ENCODE measurements around the gene FPR2.

Gene FPR2

DNA sequence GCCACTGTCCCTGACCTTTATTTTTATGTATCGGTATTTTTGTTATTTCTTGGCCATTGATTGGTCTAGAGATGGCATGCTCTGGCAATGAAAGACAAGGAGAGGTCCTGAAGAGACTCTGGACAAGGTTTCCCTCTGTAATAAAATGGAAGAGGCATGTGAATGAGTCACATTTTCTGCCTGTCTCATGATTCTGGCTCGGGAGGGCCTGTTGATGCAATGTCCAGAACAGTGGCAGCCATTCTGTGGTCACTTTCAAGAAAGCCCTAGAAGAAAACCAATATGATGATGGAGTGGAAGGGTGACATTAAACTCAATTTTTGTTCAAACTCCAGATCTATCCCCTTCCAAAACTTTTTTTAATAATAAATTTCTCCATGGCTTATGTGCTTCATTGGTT is 32.0 kb downstream of the FPR2 start:
- no peak for DNase-seq (ENCODE audit: low spot score)
- TF ChIP-seq, protein P1, sequence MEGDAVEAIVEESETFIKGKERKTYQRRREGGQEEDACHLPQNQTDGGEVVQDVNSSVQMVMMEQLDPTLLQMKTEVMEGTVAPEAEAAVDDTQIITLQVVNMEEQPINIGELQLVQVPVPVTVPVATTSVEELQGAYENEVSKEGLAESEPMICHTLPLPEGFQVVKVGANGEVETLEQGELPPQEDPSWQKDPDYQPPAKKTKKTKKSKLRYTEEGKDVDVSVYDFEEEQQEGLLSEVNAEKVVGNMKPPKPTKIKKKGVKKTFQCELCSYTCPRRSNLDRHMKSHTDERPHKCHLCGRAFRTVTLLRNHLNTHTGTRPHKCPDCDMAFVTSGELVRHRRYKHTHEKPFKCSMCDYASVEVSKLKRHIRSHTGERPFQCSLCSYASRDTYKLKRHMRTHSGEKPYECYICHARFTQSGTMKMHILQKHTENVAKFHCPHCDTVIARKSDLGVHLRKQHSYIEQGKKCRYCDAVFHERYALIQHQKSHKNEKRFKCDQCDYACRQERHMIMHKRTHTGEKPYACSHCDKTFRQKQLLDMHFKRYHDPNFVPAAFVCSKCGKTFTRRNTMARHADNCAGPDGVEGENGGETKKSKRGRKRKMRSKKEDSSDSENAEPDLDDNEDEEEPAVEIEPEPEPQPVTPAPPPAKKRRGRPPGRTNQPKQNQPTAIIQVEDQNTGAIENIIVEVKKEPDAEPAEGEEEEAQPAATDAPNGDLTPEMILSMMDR (IDR thresholded peaks at IDR 0.05; ENCODE audit: extremely low read depth, missing control alignments), result no peak

DNA sequence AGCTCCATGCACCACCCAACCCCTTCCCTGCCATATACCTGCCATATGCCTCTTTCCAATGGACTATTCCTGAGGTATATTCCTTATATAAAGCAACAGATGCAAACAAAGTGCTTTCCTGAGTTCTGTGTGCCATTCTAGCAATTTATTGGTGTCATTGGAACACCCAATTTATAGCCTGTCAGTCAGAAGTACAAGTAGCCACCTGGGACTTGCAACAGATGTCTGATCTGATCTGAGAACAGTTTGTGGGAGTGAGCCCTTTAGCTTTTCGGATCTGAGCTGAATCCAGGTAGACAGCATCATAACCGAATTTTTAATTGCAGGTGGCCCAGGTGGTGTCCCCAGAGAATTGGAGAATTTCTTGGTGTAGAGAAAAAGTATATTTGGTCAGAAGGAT is 33.0 kb downstream of the FPR2 start:
- no peak for DNase-seq (ENCODE audit: low spot score)
- TF ChIP-seq, protein P1 (IDR thresholded peaks at IDR 0.05; ENCODE audit: extremely low read depth, missing control alignments), result no peak

DNA sequence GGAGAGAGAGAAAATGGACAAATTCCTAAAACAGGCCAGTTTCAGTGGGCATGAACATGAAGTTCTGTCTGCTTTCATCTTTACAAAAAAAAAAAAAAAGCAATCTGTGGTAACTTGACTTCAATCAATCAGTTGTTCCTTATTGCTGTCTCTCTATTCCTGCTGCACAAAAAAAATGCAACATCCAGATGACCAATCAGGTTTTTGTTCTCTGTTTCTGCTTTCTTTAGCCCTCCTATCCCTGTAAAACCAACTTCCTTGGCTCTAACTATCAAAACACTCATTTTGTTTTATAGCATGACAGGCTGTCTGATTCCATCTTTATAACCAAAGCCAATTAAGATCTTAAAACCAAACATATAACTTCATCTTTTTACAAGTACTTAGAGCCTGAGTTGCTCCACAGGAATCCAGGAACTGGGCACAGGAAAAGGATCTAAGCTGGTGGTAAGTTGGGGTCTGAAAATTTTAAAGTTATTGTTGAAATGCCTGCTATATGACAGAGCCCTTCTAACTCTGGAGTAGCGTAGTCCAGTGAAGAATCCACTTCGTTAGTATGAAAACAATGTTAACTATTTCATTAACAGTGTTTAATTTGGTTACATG is 34.0 kb downstream of the FPR2 start, which contains the start of gene FPR3:
Gene FPR3 (plus strand): TSS at position 273 of the 606 bp plus-strand sequence. CDS start 28,592 bp downstream, outside the sequence.
- TF ChIP-seq, protein P1 (IDR thresholded peaks at IDR 0.05; ENCODE audit: extremely low read depth, missing control alignments), result no peak
- no peak for DNase-seq (ENCODE audit: low spot score)

DNA sequence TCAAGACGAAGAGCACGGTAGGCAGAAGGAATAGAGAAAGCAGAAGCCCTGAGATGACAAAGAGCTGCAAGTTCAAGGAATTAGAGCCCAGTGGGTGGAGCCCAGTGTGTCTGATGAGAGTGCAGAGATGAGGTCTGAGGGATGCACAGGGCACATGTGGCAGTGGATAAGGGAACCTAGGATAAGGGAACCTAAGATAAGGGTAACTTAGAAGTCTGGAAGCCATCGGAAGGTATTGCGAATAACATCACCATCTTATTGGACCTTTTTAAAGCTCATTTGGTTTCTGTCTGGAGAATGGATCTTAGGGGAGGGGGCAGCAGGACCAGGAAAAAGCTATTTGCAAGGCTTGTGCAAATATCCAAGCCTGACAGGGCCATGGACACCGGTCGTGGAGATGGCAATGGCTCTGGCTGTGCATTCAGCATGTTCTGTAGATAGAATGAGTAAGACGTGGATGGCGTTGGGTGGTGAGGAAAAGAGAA is 35.3 kb downstream of the FPR2 start:
- TF ChIP-seq, protein P1 (IDR thresholded peaks at IDR 0.05; ENCODE audit: extremely low read depth, missing control alignments), result no peak
- DNase-seq (ENCODE audit: low spot score), result no peak

DNA sequence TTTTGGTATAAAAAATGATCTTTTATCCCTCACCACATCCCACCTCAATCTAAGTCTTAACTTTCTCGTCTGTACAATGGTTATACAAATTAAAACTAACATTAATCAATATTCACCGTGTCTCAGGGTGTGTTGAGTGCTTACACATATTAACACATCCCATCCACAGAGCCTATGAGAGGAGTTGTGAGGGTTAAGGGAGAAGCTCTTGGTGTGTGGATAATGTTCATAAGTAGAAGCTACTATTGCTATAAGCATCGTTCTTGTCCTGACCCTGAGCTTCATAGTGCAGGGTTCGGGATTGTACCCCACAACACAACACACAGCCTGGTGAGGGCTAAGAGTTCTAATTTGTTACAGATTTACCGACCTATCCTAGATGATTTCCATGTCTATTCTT is 36.5 kb downstream of the FPR2 start:
- DNase-seq (ENCODE audit: low spot score), result no peak
- TF ChIP-seq, protein P1 (IDR thresholded peaks at IDR 0.05; ENCODE audit: extremely low read depth, missing control alignments), result no peak

DNA sequence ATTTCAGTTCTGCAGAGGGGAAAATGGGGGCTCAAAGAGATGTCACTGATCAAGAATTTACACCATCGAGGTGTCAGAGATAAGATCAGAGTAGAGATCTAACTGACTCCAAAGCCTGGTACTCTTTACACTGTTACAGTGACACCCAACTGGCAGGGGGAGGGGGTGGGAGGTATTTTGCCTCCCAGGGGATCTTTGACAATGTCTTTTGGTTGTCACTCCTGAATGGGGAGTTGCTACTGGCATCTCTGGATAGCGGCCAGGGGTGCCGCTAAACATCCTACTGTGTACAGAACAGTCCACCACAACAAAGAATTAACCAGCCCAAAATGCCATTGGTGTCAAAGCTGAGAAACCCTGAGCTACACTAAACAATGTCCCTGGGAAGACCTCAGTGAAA is 37.1 kb downstream of the FPR2 start:
- TF ChIP-seq, protein P1 (IDR thresholded peaks at IDR 0.05; ENCODE audit: extremely low read depth, missing control alignments), result no peak
- no peak for DNase-seq (ENCODE audit: low spot score)

DNA sequence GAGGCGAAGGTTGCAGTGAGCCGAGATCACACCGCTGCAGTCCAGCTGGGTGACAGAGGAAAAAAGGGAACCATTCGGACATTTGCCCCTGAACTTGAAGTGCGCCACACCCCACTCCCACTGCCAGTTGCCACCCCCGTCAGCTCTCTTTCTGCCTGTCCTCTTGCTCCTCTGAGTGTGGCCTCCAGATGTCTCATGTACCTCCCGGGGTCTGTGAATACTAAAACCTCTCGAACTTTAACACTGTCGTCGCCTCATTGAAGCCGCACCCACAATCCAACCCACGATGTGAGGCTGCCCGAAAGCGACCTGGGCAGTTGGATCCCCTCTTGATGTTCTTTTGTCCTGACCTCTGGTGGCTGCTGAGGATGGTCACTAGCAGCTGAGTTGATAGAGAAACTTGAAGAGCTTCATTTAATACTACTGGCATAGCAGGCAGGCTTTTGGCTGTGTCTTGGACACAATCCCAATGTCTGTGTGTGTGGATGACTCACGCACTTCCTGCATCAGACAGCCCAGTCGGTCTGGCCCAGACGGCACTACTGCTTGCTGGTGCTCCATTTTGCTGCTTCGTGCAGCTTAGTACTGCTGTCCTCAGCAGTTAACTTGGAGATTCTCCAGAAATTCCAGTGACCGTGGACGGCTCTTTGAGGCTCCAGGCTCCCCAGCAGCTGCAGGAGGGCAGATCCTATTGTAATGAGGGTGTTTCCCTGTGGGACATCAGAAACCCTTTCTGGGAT is 38.2 kb downstream of the FPR2 start:
- no peak for DNase-seq (ENCODE audit: low spot score)
- TF ChIP-seq, protein P1 (IDR thresholded peaks at IDR 0.05; ENCODE audit: extremely low read depth, missing control alignments), result no peak

All from GM20000 (cell line).